KMS-11 (cell line): ENCODE measurements around the gene BLVRA.
A peak's percentile ranks its signal among the peaks of the same experiment; 100 is the strongest.
"Not testable (repeated sequence)": the region's sequence is repeated elsewhere in the genome, so short reads cannot be mapped to it uniquely, and the experiment has no call there.

ENCODE experiments used
- H2AFZ ChIP-seq: fragments of 200-600 bp; sonication (generic); 2 replicates; pipeline ENCODE4 v1.6.1; 2016; ENCODE audit warnings: antibody characterized with exemption, mixed run types, low read depth
- H3K27ac ChIP-seq: fragments of 200-600 bp; sonication (generic); 2 replicates; pipeline ENCODE4 v1.6.1; 2016; ENCODE audit warnings: mild to moderate bottlenecking, mixed run types
- H3K27me3 ChIP-seq: fragments of 200-600 bp; sonication (generic); 2 replicates; pipeline ENCODE4 v1.6.1; 2017; ENCODE audit warnings: mild to moderate bottlenecking, low read depth, mixed run types, moderate library complexity; ENCODE audit not compliant: insufficient read depth
- H3K36me3 ChIP-seq: fragments of 200-600 bp; sonication (generic); 2 replicates; pipeline ENCODE4 v1.6.1; 2017; ENCODE audit warnings: mild to moderate bottlenecking, mixed run types; ENCODE audit not compliant: insufficient read depth
- H3K4me1 ChIP-seq: fragments of 200-600 bp; sonication (generic); 2 replicates; pipeline ENCODE4 v1.6.1; 2016; ENCODE audit warnings: mild to moderate bottlenecking, low read depth, mixed run types; ENCODE audit not compliant: poor library complexity, severe bottlenecking
- H3K4me2 ChIP-seq: fragments of 200-600 bp; sonication (generic); 2 replicates; pipeline ENCODE4 v1.7.0; 2016; ENCODE audit warnings: mild to moderate bottlenecking, mixed run types
- H3K4me3 ChIP-seq: fragments of 200-600 bp; sonication (generic); IDR thresholded peaks from 2 replicates; pipeline ENCODE4 v1.6.1; 2017; ENCODE audit warnings: low read depth, low read length, mixed read lengths; ENCODE audit not compliant: insufficient read depth
- H3K79me2 ChIP-seq: fragments of 200-600 bp; sonication (generic); 2 replicates; pipeline ENCODE4 v1.6.1; 2016; ENCODE audit warnings: low read depth, mixed run types; ENCODE audit not compliant: insufficient read depth
- H3K9ac ChIP-seq: fragments of 200-600 bp; sonication (generic); 2 replicates; pipeline ENCODE4 v1.6.1; 2016; ENCODE audit warnings: mild to moderate bottlenecking, mixed run types
- H4K20me1 ChIP-seq: fragments of 200-600 bp; sonication (generic); 2 replicates; pipeline ENCODE4 v1.6.1; 2016; ENCODE audit warnings: mild to moderate bottlenecking, mixed run types; ENCODE audit not compliant: insufficient read depth
- TF ChIP-seq, protein P1 (sequence below): fragments of 200-600 bp; sonication (generic); conservative IDR thresholded peaks from 2 replicates; pipeline ENCODE4 v1.6.1; 2017; ENCODE audit warnings: low read depth, mild to moderate bottlenecking, antibody characterized with exemption, low read length, moderate library complexity, mixed read lengths

BLVRA gene, protein sequence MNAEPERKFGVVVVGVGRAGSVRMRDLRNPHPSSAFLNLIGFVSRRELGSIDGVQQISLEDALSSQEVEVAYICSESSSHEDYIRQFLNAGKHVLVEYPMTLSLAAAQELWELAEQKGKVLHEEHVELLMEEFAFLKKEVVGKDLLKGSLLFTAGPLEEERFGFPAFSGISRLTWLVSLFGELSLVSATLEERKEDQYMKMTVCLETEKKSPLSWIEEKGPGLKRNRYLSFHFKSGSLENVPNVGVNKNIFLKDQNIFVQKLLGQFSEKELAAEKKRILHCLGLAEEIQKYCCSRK

DNA sequence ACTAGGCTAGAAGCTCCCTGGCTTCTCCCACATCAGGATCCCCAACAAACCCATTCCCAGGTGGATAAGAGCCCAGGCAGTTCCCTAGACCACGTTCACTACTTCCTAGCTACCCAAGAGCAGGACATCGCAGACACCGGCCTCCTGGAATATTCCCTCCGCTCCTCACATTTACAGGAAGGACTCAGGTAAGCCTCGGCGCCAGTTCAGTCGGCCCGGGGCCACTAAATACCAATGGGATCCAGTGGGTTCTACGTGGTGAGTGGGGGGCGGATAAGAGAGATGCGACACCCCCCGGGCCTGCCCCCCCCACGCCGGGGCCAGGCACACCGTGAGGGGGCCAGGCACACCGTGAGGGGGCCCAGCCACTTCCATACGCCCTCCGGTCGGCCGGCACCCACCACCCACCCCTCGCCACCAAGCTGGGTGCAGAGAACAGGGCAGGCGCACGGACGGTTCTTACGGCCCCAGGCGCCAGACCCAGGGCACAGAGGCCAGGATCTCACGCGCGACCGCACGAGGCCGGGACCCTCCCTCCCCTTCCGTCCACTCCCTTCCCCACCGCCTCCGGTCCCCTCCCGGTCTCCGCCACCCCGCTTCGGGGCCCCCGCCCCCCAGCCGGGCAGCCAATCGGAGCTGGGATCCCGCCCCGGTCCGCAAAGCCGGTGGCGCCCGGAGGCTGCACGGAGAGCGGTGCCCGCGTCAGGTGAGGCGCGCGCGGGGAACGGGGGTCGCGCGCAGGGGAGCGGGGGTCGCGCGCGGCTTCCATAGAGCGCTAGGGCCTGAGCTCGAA is at the start of gene BLVRA:
Gene BLVRA (plus strand): TSS at position 652 of the 793 bp plus-strand sequence. CDS start 12,479 bp downstream, outside the sequence.
- H3K27me3 ChIP-seq = no peaks in the 10 kb centered on the region
- no peak within 1 kb of the TSS for H3K4me3 ChIP-seq
- no peaks in the 10 kb centered on the region for H4K20me1 ChIP-seq
- TF ChIP-seq, protein P1, sequence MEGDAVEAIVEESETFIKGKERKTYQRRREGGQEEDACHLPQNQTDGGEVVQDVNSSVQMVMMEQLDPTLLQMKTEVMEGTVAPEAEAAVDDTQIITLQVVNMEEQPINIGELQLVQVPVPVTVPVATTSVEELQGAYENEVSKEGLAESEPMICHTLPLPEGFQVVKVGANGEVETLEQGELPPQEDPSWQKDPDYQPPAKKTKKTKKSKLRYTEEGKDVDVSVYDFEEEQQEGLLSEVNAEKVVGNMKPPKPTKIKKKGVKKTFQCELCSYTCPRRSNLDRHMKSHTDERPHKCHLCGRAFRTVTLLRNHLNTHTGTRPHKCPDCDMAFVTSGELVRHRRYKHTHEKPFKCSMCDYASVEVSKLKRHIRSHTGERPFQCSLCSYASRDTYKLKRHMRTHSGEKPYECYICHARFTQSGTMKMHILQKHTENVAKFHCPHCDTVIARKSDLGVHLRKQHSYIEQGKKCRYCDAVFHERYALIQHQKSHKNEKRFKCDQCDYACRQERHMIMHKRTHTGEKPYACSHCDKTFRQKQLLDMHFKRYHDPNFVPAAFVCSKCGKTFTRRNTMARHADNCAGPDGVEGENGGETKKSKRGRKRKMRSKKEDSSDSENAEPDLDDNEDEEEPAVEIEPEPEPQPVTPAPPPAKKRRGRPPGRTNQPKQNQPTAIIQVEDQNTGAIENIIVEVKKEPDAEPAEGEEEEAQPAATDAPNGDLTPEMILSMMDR = no peak
- peak within 1 kb of the TSS; percentile 89 for H3K4me2 ChIP-seq
- H3K27ac ChIP-seq = peak within 1 kb of the TSS; percentile 60; the same call in 1 of the 2 replicates
- no peaks in the 10 kb centered on the region for H3K79me2 ChIP-seq
- H2AFZ ChIP-seq = peak within 1 kb of the TSS; percentile 95
- H3K36me3 ChIP-seq = no peaks in the 10 kb centered on the region
- H3K9ac ChIP-seq = peak within 1 kb of the TSS; percentile 72
- H3K4me1 ChIP-seq = peaks cover 70% of the 10 kb centered on the region

DNA sequence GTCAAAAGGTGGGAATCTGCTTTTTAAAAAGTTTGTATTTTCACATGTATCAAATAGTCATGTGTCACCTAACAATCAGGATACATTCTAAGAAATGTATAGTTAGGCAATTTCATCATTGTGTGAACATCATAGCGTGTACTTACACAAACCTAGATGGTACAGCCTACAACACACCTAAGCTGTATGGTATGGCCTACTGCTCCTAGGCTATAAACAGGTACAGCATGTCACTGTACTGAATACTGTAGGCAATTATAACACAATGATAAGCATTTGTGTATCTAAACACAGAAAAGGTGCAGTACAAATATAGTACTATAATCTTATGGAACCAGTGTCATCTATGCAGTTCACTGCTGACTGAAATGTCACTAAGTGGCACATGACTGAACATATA is 47.0 kb upstream of the BLVRA start:
- no peak overlapping the region for H3K27ac ChIP-seq
- peaks cover 19% of the 10 kb centered on the region for H3K4me1 ChIP-seq
- no peak overlapping the region for H3K4me3 ChIP-seq
- no peak overlapping the region for H2AFZ ChIP-seq
- H4K20me1 ChIP-seq = no peaks in the 10 kb centered on the region; the same call in 1 of the 2 replicates
- no peaks in the 10 kb centered on the region for H3K36me3 ChIP-seq
- peaks cover 88% of the 10 kb centered on the region; the same call in 1 of the 2 replicates for H3K79me2 ChIP-seq
- no peaks in the 10 kb centered on the region for H3K27me3 ChIP-seq
- H3K9ac ChIP-seq = no peak overlapping the region
- peak overlapping the region; percentile 1; the same call in 1 of the 2 replicates for H3K4me2 ChIP-seq
- TF ChIP-seq, protein P1 = no peak

DNA sequence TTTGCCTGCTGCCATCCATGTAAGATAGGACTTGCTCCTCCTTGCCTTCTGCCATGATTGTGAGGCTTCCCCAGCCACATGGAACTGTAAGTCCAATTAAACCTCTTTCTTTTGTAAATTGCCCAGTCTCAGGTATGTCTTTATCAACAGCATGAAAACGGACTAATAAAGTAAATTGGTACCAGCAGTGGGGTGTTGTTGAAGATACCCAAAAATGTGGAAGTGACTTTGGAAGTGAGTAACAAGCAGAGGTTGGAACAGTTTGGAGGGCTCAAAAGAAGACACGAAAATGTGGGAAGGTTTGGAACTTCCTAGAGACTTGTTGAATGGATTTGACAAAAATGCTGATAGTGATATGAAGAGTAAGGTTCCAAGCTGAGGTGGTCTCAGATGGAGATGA is 42.5 kb upstream of the BLVRA start:
- H3K36me3 ChIP-seq, H4K20me1 ChIP-seq, H2AFZ ChIP-seq, H3K9ac ChIP-seq, H3K27ac ChIP-seq, H3K27me3 ChIP-seq, H3K4me2 ChIP-seq, H3K4me3 ChIP-seq: not testable (repeated sequence)
- Histone ChIP-seq H3K79me2 (peaks cover 91% of the 10 kb centered on the region), H3K4me1 (peaks cover 37% of the 10 kb centered on the region)

- H3K36me3 ChIP-seq = no peaks in the 10 kb centered on the region; the same call in 1 of the 2 replicates
- TF ChIP-seq, protein P1 = no peak
- H3K4me3 ChIP-seq = no peak overlapping the region
- no peaks in the 10 kb centered on the region for H3K27me3 ChIP-seq
- H3K4me1 ChIP-seq = peaks cover 37% of the 10 kb centered on the region
- no peak overlapping the region; the same call in 1 of the 2 replicates for H3K4me2 ChIP-seq
- no peak overlapping the region for H3K9ac ChIP-seq
- peaks cover 91% of the 10 kb centered on the region for H3K79me2 ChIP-seq
- no peak overlapping the region for H2AFZ ChIP-seq
- no peak overlapping the region for H3K27ac ChIP-seq
- peaks cover 3% of the 10 kb centered on the region; the same call in 1 of the 2 replicates for H4K20me1 ChIP-seq
Measured at GRCh38 chr7:43716598-43716997, 41.9 kb upstream of the BLVRA start.
